Measurements from ENCODE around the gene CCIN. TPM values are rescaled to one million over a fixed set of nuclear protein-coding genes. Genes with fewer than 3 reads are reported as not detected.

Gene CCIN
- total RNA-seq, 1 experiment from 2014 or later = 0.20 TPM

DNA sequence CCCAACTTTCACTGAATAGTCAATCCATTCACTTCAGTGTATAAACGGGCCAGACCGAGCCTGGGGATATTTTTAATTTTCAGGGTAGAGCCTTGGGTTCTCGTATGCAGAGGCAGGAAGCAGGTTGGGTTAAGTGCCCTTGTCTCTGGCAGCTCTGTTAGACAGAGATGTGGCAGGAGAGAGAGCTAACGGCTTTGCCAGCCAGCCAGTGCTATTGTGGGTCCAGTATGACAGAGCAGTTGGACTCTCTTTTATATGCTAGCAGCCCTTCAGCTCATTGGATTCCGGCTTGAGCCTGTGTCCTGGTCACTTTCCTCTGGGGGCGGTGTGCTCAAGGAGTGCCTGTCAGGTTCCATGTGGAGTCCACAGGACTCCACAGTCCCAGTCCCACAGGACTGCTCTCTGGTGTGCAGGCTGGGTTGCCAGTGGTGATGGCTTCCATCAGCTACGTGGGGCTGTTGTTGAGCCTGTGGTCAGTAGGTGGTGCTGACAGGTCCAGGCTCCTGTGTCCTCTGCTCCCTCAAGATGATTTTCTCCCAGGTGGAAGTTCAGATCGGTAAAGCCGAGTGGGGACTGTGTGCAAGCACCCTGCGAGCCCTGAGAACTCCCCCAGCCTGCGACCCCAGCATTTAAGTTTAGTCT is 35.8 kb downstream of the CCIN start:
- peak; percentile 89 for ATAC-seq
- Histone ChIP-seq H2AFZ (ENCODE audit: low read depth, low read length, poor library complexity, severe bottlenecking) (no peak overlapping the region), H3K9me3 (ENCODE audit: control insufficient read depth in 1 of 2, insufficient read depth in 1 of 2, low read depth in 1 of 2, low read length in 2 of 2) (no peaks in the 10 kb centered on the region), H3K79me2 (ENCODE audit: insufficient read depth, low read length) (peaks cover 74% of the 10 kb centered on the region), H4K20me1 (ENCODE audit: insufficient read depth) (no peaks in the 10 kb centered on the region), H3K9ac (ENCODE audit: low read length) (no peak overlapping the region), H3K27ac (ENCODE audit: low read depth, low read length) (no peak overlapping the region), H3K9me2 (ENCODE audit: insufficient read depth) (no peaks in the 10 kb centered on the region), H3K27me3 (ENCODE audit: insufficient read depth, low read length) (no peaks in the 10 kb centered on the region), H3K4me3 (replicated peaks in 1 of 2; ENCODE audit: low read depth in 1 of 2, low read length in 2 of 2) (no peak overlapping the region), H3K4me2 (ENCODE audit: low read length) (no peak overlapping the region), H3K4me1 (ENCODE audit: control insufficient read depth in 1 of 2, insufficient read depth in 2 of 2, low read length in 2 of 2) (no peaks in the 10 kb centered on the region), H3K36me3 (ENCODE audit: control insufficient read depth in 1 of 2, insufficient read depth in 2 of 2, low read length in 2 of 2) (peaks cover 66 to 82% of the 10 kb centered on the region in 2 experiments; a peak in 3 of 4 replicates)
- intact Hi-C loops (cut with micrococcal nuclease) = no loop called here
- CTCF ChIA-PET = interaction anchor here (0.8 to 0.9 kb wide), 2 partner anchors 15 to 124 kb away, joined by 3 to 5 read pairs; partner anchors contain the start of gene CLTA
- POLR2A ChIA-PET = interaction anchor here (1.0 kb wide), 1 partner anchor 15 kb away, joined by 3 read pairs; no protein-coding TSS in a partner anchor
- no TSS peak for BruUV-seq (replicated peaks)
- TF ChIP-seq EGR1 (IDR thresholded peaks at IDR 0.05; ENCODE audit: low read depth) = no peak
- TF ChIP-seq TCF7L2 (IDR thresholded peaks at IDR 0.05; ENCODE audit: borderline replicate concordance, extremely low read depth, insufficient read depth, insufficient read length) = no peak
- TF ChIP-seq, protein P1, sequence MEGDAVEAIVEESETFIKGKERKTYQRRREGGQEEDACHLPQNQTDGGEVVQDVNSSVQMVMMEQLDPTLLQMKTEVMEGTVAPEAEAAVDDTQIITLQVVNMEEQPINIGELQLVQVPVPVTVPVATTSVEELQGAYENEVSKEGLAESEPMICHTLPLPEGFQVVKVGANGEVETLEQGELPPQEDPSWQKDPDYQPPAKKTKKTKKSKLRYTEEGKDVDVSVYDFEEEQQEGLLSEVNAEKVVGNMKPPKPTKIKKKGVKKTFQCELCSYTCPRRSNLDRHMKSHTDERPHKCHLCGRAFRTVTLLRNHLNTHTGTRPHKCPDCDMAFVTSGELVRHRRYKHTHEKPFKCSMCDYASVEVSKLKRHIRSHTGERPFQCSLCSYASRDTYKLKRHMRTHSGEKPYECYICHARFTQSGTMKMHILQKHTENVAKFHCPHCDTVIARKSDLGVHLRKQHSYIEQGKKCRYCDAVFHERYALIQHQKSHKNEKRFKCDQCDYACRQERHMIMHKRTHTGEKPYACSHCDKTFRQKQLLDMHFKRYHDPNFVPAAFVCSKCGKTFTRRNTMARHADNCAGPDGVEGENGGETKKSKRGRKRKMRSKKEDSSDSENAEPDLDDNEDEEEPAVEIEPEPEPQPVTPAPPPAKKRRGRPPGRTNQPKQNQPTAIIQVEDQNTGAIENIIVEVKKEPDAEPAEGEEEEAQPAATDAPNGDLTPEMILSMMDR (IDR thresholded peaks at IDR 0.05 in 2 of 3, conservative IDR thresholded peaks at IDR 0.05 in 1 of 3; ENCODE audit: borderline replicate concordance in 1 of 3, insufficient read depth in 1 of 3, low read depth in 2 of 3, low read length in 2 of 3) = peak in 2 of 3 experiments; percentile 26 to 39; a peak in 3 of 6 replicates
- no peak for TF ChIP-seq ELF1 (IDR thresholded peaks at IDR 0.05; ENCODE audit: borderline replicate concordance, low read depth)
- TF ChIP-seq ZFX (IDR thresholded peaks at IDR 0.05) = no peak
- RAD21 ChIA-PET (ENCODE audit: low non-redundant PET in 1 of 2, low total read pairs in 2 of 2, uncharacterized antibody in 2 of 2, unreplicated experiment in 2 of 2) = no interaction called here
- no peak for DNase-seq (ENCODE audit: low read depth, low spot score)

DNA sequence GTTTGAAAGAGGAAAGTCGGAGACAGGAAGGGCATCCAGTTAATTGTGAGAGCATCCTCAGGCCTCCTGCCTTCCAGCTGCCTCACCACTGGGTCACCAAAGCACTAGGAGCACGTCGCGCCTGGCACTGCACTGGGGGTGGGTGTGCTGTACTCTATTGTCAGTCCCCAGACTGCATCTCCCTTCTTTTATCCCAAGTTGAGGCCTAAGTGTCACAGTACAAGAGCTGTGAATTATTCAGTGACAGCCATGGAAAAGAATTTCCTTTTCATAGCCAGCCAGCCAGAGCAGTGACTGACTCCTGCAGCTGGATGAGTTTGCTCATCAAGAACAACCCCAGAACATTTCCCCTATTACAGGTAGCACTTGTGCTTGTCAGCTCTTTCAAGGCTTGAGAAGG is 37.8 kb downstream of the CCIN start:
- ChIA-PET POLR2A (interaction anchor here (1.7 kb wide), 1 partner anchor 16 kb away, joined by 5 read pairs; the partner anchor contains the start of gene CLTA), CTCF (no interaction called here), RAD21 (ENCODE audit: low non-redundant PET in 1 of 2, low total read pairs in 2 of 2, uncharacterized antibody in 2 of 2, unreplicated experiment in 2 of 2) (no interaction called here)
- BruUV-seq (replicated peaks) = no TSS peak
- no peak overlapping the region for H2AFZ ChIP-seq (ENCODE audit: low read depth, low read length, poor library complexity, severe bottlenecking)
- no peaks in the 10 kb centered on the region for H3K9me2 ChIP-seq (ENCODE audit: insufficient read depth)
- no peaks in the 10 kb centered on the region for H3K27me3 ChIP-seq (ENCODE audit: insufficient read depth, low read length)
- H3K4me1 ChIP-seq (ENCODE audit: control insufficient read depth in 1 of 2, insufficient read depth in 2 of 2, low read length in 2 of 2) = no peaks in the 10 kb centered on the region
- intact Hi-C loops (cut with micrococcal nuclease) = no loop called here
- no peak overlapping the region for H3K4me2 ChIP-seq (ENCODE audit: low read length)
- peaks cover 68 to 77% of the 10 kb centered on the region in 2 experiments; a peak in 3 of 4 replicates for H3K36me3 ChIP-seq (ENCODE audit: control insufficient read depth in 1 of 2, insufficient read depth in 2 of 2, low read length in 2 of 2)
- H4K20me1 ChIP-seq (ENCODE audit: insufficient read depth) = 0 out of 2 replicates have a peak, but pooled peaks cover 3% of the 10 kb centered on the region
- H3K9ac ChIP-seq (ENCODE audit: low read length) = no peak overlapping the region
- H3K79me2 ChIP-seq (ENCODE audit: insufficient read depth, low read length) = peaks cover 85% of the 10 kb centered on the region
- H3K9me3 ChIP-seq (ENCODE audit: control insufficient read depth in 1 of 2, insufficient read depth in 1 of 2, low read depth in 1 of 2, low read length in 2 of 2) = no peaks in the 10 kb centered on the region
- H3K4me3 ChIP-seq (replicated peaks in 1 of 2; ENCODE audit: low read depth in 1 of 2, low read length in 2 of 2) = no peak overlapping the region
- DNase-seq (ENCODE audit: low read depth, low spot score) (no peak), ATAC-seq (no peak)
- no peak overlapping the region for H3K27ac ChIP-seq (ENCODE audit: low read depth, low read length)
- TF ChIP-seq, protein P2, sequence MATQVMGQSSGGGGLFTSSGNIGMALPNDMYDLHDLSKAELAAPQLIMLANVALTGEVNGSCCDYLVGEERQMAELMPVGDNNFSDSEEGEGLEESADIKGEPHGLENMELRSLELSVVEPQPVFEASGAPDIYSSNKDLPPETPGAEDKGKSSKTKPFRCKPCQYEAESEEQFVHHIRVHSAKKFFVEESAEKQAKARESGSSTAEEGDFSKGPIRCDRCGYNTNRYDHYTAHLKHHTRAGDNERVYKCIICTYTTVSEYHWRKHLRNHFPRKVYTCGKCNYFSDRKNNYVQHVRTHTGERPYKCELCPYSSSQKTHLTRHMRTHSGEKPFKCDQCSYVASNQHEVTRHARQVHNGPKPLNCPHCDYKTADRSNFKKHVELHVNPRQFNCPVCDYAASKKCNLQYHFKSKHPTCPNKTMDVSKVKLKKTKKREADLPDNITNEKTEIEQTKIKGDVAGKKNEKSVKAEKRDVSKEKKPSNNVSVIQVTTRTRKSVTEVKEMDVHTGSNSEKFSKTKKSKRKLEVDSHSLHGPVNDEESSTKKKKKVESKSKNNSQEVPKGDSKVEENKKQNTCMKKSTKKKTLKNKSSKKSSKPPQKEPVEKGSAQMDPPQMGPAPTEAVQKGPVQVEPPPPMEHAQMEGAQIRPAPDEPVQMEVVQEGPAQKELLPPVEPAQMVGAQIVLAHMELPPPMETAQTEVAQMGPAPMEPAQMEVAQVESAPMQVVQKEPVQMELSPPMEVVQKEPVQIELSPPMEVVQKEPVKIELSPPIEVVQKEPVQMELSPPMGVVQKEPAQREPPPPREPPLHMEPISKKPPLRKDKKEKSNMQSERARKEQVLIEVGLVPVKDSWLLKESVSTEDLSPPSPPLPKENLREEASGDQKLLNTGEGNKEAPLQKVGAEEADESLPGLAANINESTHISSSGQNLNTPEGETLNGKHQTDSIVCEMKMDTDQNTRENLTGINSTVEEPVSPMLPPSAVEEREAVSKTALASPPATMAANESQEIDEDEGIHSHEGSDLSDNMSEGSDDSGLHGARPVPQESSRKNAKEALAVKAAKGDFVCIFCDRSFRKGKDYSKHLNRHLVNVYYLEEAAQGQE (IDR thresholded peaks at IDR 0.05; ENCODE audit: low read depth) = no peak
- TF ChIP-seq POLR2A (IDR thresholded peaks at IDR 0.05; ENCODE audit: borderline replicate concordance, extremely low read depth, insufficient read depth, insufficient read length) (no peak), POLR2AphosphoS5 (IDR thresholded peaks at IDR 0.05; ENCODE audit: low read depth, low read length) (no peak), TCF7L2 (IDR thresholded peaks at IDR 0.05; ENCODE audit: borderline replicate concordance, extremely low read depth, insufficient read depth, insufficient read length) (no peak), RAD21 (IDR thresholded peaks at IDR 0.05; ENCODE audit: low read depth) (no peak), EGR1 (IDR thresholded peaks at IDR 0.05; ENCODE audit: low read depth) (no peak)
- TF ChIP-seq, protein P3, sequence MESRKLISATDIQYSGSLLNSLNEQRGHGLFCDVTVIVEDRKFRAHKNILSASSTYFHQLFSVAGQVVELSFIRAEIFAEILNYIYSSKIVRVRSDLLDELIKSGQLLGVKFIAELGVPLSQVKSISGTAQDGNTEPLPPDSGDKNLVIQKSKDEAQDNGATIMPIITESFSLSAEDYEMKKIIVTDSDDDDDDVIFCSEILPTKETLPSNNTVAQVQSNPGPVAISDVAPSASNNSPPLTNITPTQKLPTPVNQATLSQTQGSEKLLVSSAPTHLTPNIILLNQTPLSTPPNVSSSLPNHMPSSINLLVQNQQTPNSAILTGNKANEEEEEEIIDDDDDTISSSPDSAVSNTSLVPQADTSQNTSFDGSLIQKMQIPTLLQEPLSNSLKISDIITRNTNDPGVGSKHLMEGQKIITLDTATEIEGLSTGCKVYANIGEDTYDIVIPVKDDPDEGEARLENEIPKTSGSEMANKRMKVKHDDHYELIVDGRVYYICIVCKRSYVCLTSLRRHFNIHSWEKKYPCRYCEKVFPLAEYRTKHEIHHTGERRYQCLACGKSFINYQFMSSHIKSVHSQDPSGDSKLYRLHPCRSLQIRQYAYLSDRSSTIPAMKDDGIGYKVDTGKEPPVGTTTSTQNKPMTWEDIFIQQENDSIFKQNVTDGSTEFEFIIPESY (IDR thresholded peaks at IDR 0.05; ENCODE audit: extremely low read depth, insufficient replicate concordance, low read length) = no peak

Data from HCT116 (cell line).